ENCODE data around the gene KIF13A. TPM values are rescaled to one million over a fixed set of nuclear protein-coding genes. Genes with fewer than 3 reads are reported as not detected.
A peak's percentile ranks its signal among the peaks of the same experiment; 100 is the strongest.
"Not testable (repeated sequence)": the region's sequence is repeated elsewhere in the genome, so short reads cannot be mapped to it uniquely, and the experiment has no call there.

Gene KIF13A
- total and polyA plus RNA-seq, 2 donors from 2014 or later: 12.6 to 35.9 TPM

DNA sequence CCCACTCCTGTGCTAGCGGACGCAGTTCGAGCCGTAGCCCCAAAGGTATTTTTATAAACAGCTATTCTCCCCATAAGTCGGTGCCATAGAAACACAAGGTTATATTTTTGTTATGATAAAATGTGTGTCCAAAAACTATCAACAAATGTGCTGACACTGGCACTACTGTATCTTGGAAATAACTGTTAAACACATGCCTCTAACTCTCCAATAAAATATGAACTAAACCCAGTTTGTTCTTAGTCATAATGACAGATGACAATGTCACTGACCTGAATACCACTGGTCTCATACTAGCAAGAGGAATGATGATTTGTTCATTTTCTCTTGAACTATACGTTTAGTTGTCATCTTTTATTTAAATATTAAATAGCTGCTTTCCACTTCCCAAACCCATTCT, 229.3 kb downstream of the KIF13A start:
- DNase-seq (no peak), FAIRE-seq (no peak)
- H3K27ac ChIP-seq (ENCODE audit: low read depth in 2 of 2, low read length in 2 of 2): no peak overlapping the region
- H3K27me3 ChIP-seq (ENCODE audit: control insufficient read depth, insufficient read depth, low read length): no peaks in the 10 kb centered on the region
- H3K9me3 ChIP-seq (ENCODE audit: control insufficient read depth in 2 of 3, insufficient read depth in 1 of 3, low read length in 3 of 3): no peaks in the 10 kb centered on the region
- no peak overlapping the region for H3K4me3 ChIP-seq (ENCODE audit: low read length in 3 of 3)
- H3K36me3 ChIP-seq (ENCODE audit: control insufficient read depth in 2 of 3, insufficient read depth in 3 of 3, low read length in 3 of 3): peaks cover 0 to 11% (median 0%) of the 10 kb centered on the region in 3 donors
- H3K9ac ChIP-seq (ENCODE audit: low read length in 3 of 3): no peak overlapping the region
- H3K4me1 ChIP-seq (ENCODE audit: control insufficient read depth in 2 of 3, insufficient read depth in 2 of 3, low read depth in 1 of 3, low read length in 3 of 3): no peaks in the 10 kb centered on the region
- TF ChIP-seq, protein P1, sequence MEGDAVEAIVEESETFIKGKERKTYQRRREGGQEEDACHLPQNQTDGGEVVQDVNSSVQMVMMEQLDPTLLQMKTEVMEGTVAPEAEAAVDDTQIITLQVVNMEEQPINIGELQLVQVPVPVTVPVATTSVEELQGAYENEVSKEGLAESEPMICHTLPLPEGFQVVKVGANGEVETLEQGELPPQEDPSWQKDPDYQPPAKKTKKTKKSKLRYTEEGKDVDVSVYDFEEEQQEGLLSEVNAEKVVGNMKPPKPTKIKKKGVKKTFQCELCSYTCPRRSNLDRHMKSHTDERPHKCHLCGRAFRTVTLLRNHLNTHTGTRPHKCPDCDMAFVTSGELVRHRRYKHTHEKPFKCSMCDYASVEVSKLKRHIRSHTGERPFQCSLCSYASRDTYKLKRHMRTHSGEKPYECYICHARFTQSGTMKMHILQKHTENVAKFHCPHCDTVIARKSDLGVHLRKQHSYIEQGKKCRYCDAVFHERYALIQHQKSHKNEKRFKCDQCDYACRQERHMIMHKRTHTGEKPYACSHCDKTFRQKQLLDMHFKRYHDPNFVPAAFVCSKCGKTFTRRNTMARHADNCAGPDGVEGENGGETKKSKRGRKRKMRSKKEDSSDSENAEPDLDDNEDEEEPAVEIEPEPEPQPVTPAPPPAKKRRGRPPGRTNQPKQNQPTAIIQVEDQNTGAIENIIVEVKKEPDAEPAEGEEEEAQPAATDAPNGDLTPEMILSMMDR (IDR thresholded peaks at IDR 0.05; ENCODE audit: borderline replicate concordance, extremely low read depth, insufficient read depth): no peak
- intact Hi-C loops (cut with DNase I): no loop called here

DNA sequence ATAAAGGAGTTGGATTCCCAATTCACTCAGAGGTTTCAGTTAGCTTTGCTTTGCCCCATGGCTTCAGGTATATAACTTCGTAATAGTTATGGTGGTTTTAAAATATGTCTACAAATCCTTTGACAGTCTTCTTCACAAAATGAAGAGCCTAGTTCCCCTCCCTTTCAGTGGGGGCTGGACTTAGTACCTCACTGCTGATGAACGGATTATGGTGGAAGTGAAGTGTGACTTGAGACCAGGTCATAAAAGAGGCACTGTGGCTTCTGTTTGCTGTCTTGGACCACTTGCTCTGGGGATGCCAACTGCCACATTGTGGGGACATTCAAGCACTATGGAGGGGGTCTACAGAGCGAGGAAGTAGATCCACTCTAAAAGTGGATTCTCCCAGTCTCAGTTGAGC, 233.2 kb downstream of the KIF13A start:
- Histone ChIP-seq H3K9me3 (ENCODE audit: control insufficient read depth in 2 of 3, insufficient read depth in 1 of 3, low read length in 3 of 3) (no peaks in the 10 kb centered on the region), H3K4me3 (ENCODE audit: low read length in 3 of 3) (no peak overlapping the region), H3K27me3 (ENCODE audit: control insufficient read depth, insufficient read depth, low read length) (no peaks in the 10 kb centered on the region), H3K4me1 (ENCODE audit: control insufficient read depth in 2 of 3, insufficient read depth in 2 of 3, low read depth in 1 of 3, low read length in 3 of 3) (no peaks in the 10 kb centered on the region), H3K36me3 (ENCODE audit: control insufficient read depth in 2 of 3, insufficient read depth in 3 of 3, low read length in 3 of 3) (peaks cover 0 to 2% (median 0%) of the 10 kb centered on the region in 3 donors), H3K27ac (ENCODE audit: low read depth in 2 of 2, low read length in 2 of 2) (no peak overlapping the region), H3K9ac (ENCODE audit: low read length in 3 of 3) (no peak overlapping the region)
- TF ChIP-seq, protein P1 (IDR thresholded peaks at IDR 0.05; ENCODE audit: borderline replicate concordance, extremely low read depth, insufficient read depth): no peak
- DNase-seq (peak in 1 of 5 donors; percentile 2), FAIRE-seq (no peak)
- intact Hi-C loops (cut with DNase I): no loop called here

DNA sequence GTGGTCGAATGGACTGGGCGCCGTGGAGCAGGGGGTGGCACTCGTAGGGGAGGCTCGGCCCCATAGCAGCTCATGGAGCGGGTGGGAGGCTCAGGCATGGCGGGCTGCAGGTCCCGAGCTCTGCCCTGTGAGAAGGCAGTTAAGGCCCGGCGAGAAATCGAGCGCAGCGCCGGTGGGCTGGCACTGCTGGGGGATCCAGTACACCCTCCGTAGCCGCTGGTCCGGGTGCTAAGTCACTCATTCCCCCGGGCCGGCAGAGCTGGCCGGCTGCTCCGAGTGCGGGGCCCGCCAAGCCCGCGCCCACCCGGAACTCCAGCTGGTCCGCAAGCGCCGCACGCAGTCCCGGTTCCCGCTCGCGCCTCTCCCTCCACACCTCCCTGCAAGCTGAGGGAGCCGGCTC, 242.1 kb downstream of the KIF13A start:
- H3K9ac ChIP-seq (ENCODE audit: low read length in 3 of 3); H3K27me3 ChIP-seq (ENCODE audit: control insufficient read depth, insufficient read depth, low read length); H3K27ac ChIP-seq (ENCODE audit: low read depth in 2 of 2, low read length in 2 of 2); H3K4me1 ChIP-seq (ENCODE audit: control insufficient read depth in 2 of 3, insufficient read depth in 2 of 3, low read depth in 1 of 3, low read length in 3 of 3); H3K9me3 ChIP-seq (ENCODE audit: control insufficient read depth in 2 of 3, insufficient read depth in 1 of 3, low read length in 3 of 3); intact Hi-C loops (cut with DNase I); FAIRE-seq; DNase-seq; H3K4me3 ChIP-seq (ENCODE audit: low read length in 3 of 3); H3K36me3 ChIP-seq (ENCODE audit: control insufficient read depth in 2 of 3, insufficient read depth in 3 of 3, low read length in 3 of 3): not testable (repeated sequence)

DNA sequence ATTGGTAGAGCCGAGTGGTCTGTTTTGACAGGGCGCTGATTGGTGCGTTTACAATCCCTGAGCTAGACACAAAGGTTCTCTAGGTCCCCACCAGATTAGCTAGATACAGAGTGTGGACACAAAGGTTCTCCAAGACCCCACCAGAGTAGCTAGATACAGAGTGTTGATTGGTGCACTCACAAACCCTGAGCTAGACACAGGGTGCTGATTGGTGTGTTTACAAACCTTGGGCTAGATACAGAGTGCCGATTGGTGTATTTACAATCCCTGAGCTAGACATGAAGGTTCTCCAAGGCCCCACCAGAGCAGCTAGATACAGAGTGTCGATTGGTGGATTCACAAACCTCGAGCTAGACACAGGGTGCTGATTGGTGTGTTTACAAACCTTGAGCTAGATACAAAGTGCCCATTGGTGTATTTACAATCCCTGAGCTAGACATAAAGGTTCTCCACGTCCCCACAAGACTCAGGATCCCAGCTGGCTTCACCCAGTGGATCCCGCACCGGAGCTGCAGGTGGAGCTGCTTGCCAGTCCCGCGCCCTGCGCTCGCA, 242.6 kb downstream of the KIF13A start:
- intact Hi-C loops (cut with DNase I); H3K9me3 ChIP-seq (ENCODE audit: control insufficient read depth in 2 of 3, insufficient read depth in 1 of 3, low read length in 3 of 3); H3K4me1 ChIP-seq (ENCODE audit: control insufficient read depth in 2 of 3, insufficient read depth in 2 of 3, low read depth in 1 of 3, low read length in 3 of 3): not testable (repeated sequence)

More for the DNA sequence above, 242.6 kb downstream of the KIF13A start:
- not testable (repeated sequence) for DNase-seq; H3K9ac ChIP-seq (ENCODE audit: low read length in 3 of 3); H3K4me3 ChIP-seq (ENCODE audit: low read length in 3 of 3); H3K27me3 ChIP-seq (ENCODE audit: control insufficient read depth, insufficient read depth, low read length); H3K36me3 ChIP-seq (ENCODE audit: control insufficient read depth in 2 of 3, insufficient read depth in 3 of 3, low read length in 3 of 3); FAIRE-seq; H3K27ac ChIP-seq (ENCODE audit: low read depth in 2 of 2, low read length in 2 of 2)

All from kidney (tissue), 14 donors.